HEK293T (cell line): ENCODE results near the gene NRG2.

ENCODE experiments used
- CTCF ChIA-PET: fragments of 350-600 bp; formaldehyde crosslinking; extraction: SDS; loops from one replicate; lab custom pipeline; 2021; ENCODE audit warnings: antibody characterized with exemption, inconsistent platforms; lab: Yijun Ruan, JAX
- POLR2A ChIA-PET: fragments of 350-600 bp; formaldehyde crosslinking; extraction: SDS; loops from one replicate; lab custom pipeline; 2020; ENCODE audit warnings: antibody characterized with exemption, inconsistent platforms; lab: Yijun Ruan, JAX
- DNase-seq: peaks from one replicate; pipeline ENCODE4 v3.0.0; 2012; ENCODE audit warnings: mixed read lengths; ENCODE audit errors: extremely low spot score
- ARNT ChIP-seq: fragments of 450-650 bp; IDR thresholded peaks from 2 replicates; pipeline ENCODE4 v1.6.1; 2017; ENCODE audit warnings: mild to moderate bottlenecking
- BHLHE40 ChIP-seq: fragments of 450-650 bp; IDR thresholded peaks from 2 replicates; pipeline ENCODE4 v1.6.1; 2016; ENCODE audit warnings: mild to moderate bottlenecking, moderate library complexity, borderline replicate concordance
- CTBP1 ChIP-seq: fragments of 450-650 bp; IDR thresholded peaks from 2 replicates; pipeline ENCODE4 v1.6.1; 2016; ENCODE audit warnings: borderline replicate concordance
- ELF4 ChIP-seq: fragments of 450-650 bp; IDR thresholded peaks from 2 replicates; pipeline ENCODE4 v1.6.1; 2017; ENCODE audit warnings: antibody characterized with exemption
- FOXA1 ChIP-seq: fragments of 450-650 bp; IDR thresholded peaks from 2 replicates; pipeline ENCODE4 v1.6.1; 2016; ENCODE audit warnings: mild to moderate bottlenecking
- FOXK2 ChIP-seq: fragments of 450-650 bp; IDR thresholded peaks from 2 replicates; pipeline ENCODE4 v1.6.1; 2016; ENCODE audit warnings: mild to moderate bottlenecking
- FOXM1 ChIP-seq: fragments of 450-650 bp; IDR thresholded peaks from 2 replicates; pipeline ENCODE4 v1.6.1; 2017; ENCODE audit warnings: mild to moderate bottlenecking, borderline replicate concordance
- HDGF ChIP-seq: fragments of 450-650 bp; IDR thresholded peaks from 2 replicates; pipeline ENCODE4 v1.6.1; 2017; ENCODE audit warnings: antibody characterized with exemption, borderline replicate concordance
- L3MBTL2 ChIP-seq: fragments of 450-650 bp; conservative IDR thresholded peaks from 2 replicates; pipeline ENCODE4 v1.6.1; 2016; ENCODE audit warnings: mild to moderate bottlenecking
- LEF1 ChIP-seq: fragments of 450-650 bp; IDR thresholded peaks from 2 replicates; pipeline ENCODE4 v1.6.1; 2017; ENCODE audit warnings: mild to moderate bottlenecking, borderline replicate concordance
- NFRKB ChIP-seq: fragments of 450-650 bp; IDR thresholded peaks from 2 replicates; pipeline ENCODE4 v1.6.1; 2016; ENCODE audit warnings: mild to moderate bottlenecking, moderate library complexity
- PKNOX1 ChIP-seq: fragments of 450-650 bp; IDR thresholded peaks from 2 replicates; pipeline ENCODE4 v1.6.1; 2016
- SP1 ChIP-seq: fragments of 450-650 bp; IDR thresholded peaks from 2 replicates; pipeline ENCODE4 v1.6.1; 2017
- SUZ12 ChIP-seq: fragments of 450-650 bp; IDR thresholded peaks from 2 replicates; pipeline ENCODE4 v1.6.1; 2016; ENCODE audit warnings: mild to moderate bottlenecking
- TARDBP ChIP-seq: fragments of 450-650 bp; IDR thresholded peaks from 2 replicates; pipeline ENCODE4 v1.6.1; 2016
- ZNF384 ChIP-seq: fragments of 450-650 bp; IDR thresholded peaks from 2 replicates; pipeline ENCODE4 v1.6.1; 2016

NRG2 gene

GRCh38 chr5:139901251-139901575 lies 141.9 kb downstream of the NRG2 start:
- no peak for TF ChIP-seq ARNT
- no peak for TF ChIP-seq ELF4
- TF ChIP-seq FOXA1 = no peak
- no peak for DNase-seq
- ChIA-PET CTCF (no interaction called here), POLR2A (no interaction called here)

- no peak for TF ChIP-seq FOXK2
- TF ChIP-seq SUZ12 = no peak
- no peak for TF ChIP-seq BHLHE40
- TF ChIP-seq CTBP1 = no peak
- TF ChIP-seq FOXM1 = no peak
- no peak for TF ChIP-seq ARNT
- no peak for TF ChIP-seq TARDBP
- TF ChIP-seq PKNOX1 = no peak
- no peak for TF ChIP-seq L3MBTL2
- no peak for TF ChIP-seq NFRKB
- TF ChIP-seq ZNF384 = no peak
- TF ChIP-seq SP1 = no peak
- no peak for TF ChIP-seq ELF4
- TF ChIP-seq HDGF = no peak
- TF ChIP-seq FOXA1 = no peak
- no peak for TF ChIP-seq LEF1
- DNase-seq = no peak
- CTCF ChIA-PET = no interaction called here
- POLR2A ChIA-PET = no interaction called here
These were observed 142.4 kb downstream of the NRG2 start for GRCh38 chr5:139900546-139901250.

- CTCF ChIA-PET = no interaction called here
- DNase-seq = no peak
- no peak for TF ChIP-seq ELF4
- POLR2A ChIA-PET = no interaction called here
These were observed 144.1 kb downstream of the NRG2 start for GRCh38 chr5:139898981-139899380.

GRCh38 chr5:139897982-139898381 lies 145.1 kb downstream of the NRG2 start:
- ChIA-PET CTCF (no interaction called here), POLR2A (interaction anchor here (0.6 kb wide), 1 partner anchor 121 kb away, joined by 3 read pairs; no protein-coding TSS in a partner anchor)
- TF ChIP-seq CTBP1 = no peak
- TF ChIP-seq PKNOX1 = no peak
- TF ChIP-seq ELF4 = no peak
- TF ChIP-seq FOXM1 = no peak
- TF ChIP-seq SP1 = no peak
- no peak for TF ChIP-seq SUZ12
- no peak for TF ChIP-seq LEF1
- TF ChIP-seq NFRKB = no peak
- TF ChIP-seq TARDBP = no peak
- no peak for TF ChIP-seq ARNT
- TF ChIP-seq FOXA1 = no peak
- TF ChIP-seq FOXK2 = no peak
- TF ChIP-seq HDGF = no peak
- no peak for TF ChIP-seq BHLHE40
- TF ChIP-seq ZNF384 = no peak
- TF ChIP-seq L3MBTL2 = no peak
- no peak for DNase-seq

- no peak for TF ChIP-seq PKNOX1
- no peak for TF ChIP-seq FOXK2
- no peak for TF ChIP-seq NFRKB
- TF ChIP-seq HDGF = no peak
- no peak for TF ChIP-seq LEF1
- TF ChIP-seq ZNF384 = no peak
- no peak for TF ChIP-seq L3MBTL2
- no peak for TF ChIP-seq ARNT
- TF ChIP-seq FOXA1 = no peak
- no peak for TF ChIP-seq FOXM1
- TF ChIP-seq BHLHE40 = no peak
- no peak for TF ChIP-seq TARDBP
- no peak for TF ChIP-seq SP1
- TF ChIP-seq SUZ12 = no peak
- TF ChIP-seq ELF4 = no peak
- TF ChIP-seq CTBP1 = no peak
- ChIA-PET CTCF (no interaction called here), POLR2A (no interaction called here)
- no peak for DNase-seq
These were observed 145.8 kb downstream of the NRG2 start for GRCh38 chr5:139897342-139897741.

GRCh38 chr5:139896718-139897117 lies 146.4 kb downstream of the NRG2 start:
- TF ChIP-seq HDGF (no peak), L3MBTL2 (no peak), BHLHE40 (no peak), CTBP1 (no peak), FOXM1 (no peak), ELF4 (no peak), LEF1 (no peak)

GRCh38 chr5:139895647-139896046 lies 147.5 kb downstream of the NRG2 start:
- no peak for DNase-seq
- ChIA-PET POLR2A (no interaction called here), CTCF (no interaction called here)
- TF ChIP-seq SP1 (no peak), FOXM1 (no peak), FOXA1 (no peak), L3MBTL2 (no peak), BHLHE40 (no peak), TARDBP (no peak), HDGF (no peak)

More at GRCh38 chr5:139896718-139897117, 146.4 kb downstream of the NRG2 start:
- DNase-seq = no peak
- CTCF ChIA-PET = no interaction called here
- POLR2A ChIA-PET = no interaction called here
